GM12878 (cell line): ENCODE measurements around the gene PGLYRP4.

Experiments
- BHLHE40 ChIP-seq, 2 experiments: fragments of 450-650 bp in 1 of 2; IDR thresholded peaks; 2 replicates each; pipeline ENCODE4 v1.6.1; 2011 to 2017; ENCODE audit warnings: low read depth in 2 of 2, borderline replicate concordance in 1 of 2, improper control_type of control experiment in 1 of 2, low read length in 1 of 2, mild to moderate bottlenecking in 1 of 2
- CREM ChIP-seq: IDR thresholded peaks from 2 replicates; pipeline ENCODE4 v1.6.1; 2014; ENCODE audit warnings: antibody characterized with exemption, low read depth
- EGR1 ChIP-seq, 2 experiments: IDR thresholded peaks; 1 replicate in 1 of 2; 2 replicates in 1 of 2; pipeline ENCODE4 v1.6.1; 2011 to 2012; ENCODE audit warnings: low read depth in 2 of 2, low read length in 2 of 2, borderline replicate concordance in 1 of 2, mild to moderate bottlenecking in 1 of 2, moderate library complexity in 1 of 2
- EP300 ChIP-seq, 2 experiments: fragments of 150-350 bp in 1 of 2; IDR thresholded peaks; 2 replicates each; pipeline ENCODE4 v1.6.1; 2011 to 2012; ENCODE audit warnings: low read depth in 2 of 2, low read length in 2 of 2, borderline replicate concordance in 1 of 2, improper control_type of control experiment in 1 of 2, inconsistent platforms in 1 of 2; ENCODE audit not compliant: control insufficient read depth in 1 of 2
- ESRRA ChIP-seq: IDR thresholded peaks from 2 replicates; pipeline ENCODE4 v1.6.1; 2012; ENCODE audit warnings: mild to moderate bottlenecking, low read length, improper control_type of control experiment
- IKZF1 ChIP-seq: fragments of 450-650 bp; conservative IDR thresholded peaks from 2 replicates; pipeline ENCODE4 v1.6.1; 2017; ENCODE audit warnings: antibody characterized with exemption, mild to moderate bottlenecking
- JUND ChIP-seq: IDR thresholded peaks from 2 replicates; pipeline ENCODE4 v1.6.1; 2012; ENCODE audit warnings: low read depth, mild to moderate bottlenecking, low read length, improper control_type of control experiment, moderate library complexity
- KAT2A ChIP-seq: conservative IDR thresholded peaks from 2 replicates; pipeline ENCODE4 v1.6.1; 2011; ENCODE audit warnings: low read depth, low read length; ENCODE audit not compliant: control insufficient read depth
- POLR2A ChIP-seq: IDR thresholded peaks from 2 replicates; pipeline ENCODE4 v1.6.1; 2011; ENCODE audit warnings: low read depth, mild to moderate bottlenecking, low read length
- RCOR1 ChIP-seq: conservative IDR thresholded peaks from 2 replicates; pipeline ENCODE4 v1.6.1; 2012; ENCODE audit warnings: low read depth, low read length, improper control_type of control experiment
- ZNF24 ChIP-seq: fragments of 450-650 bp; IDR thresholded peaks from 2 replicates; pipeline ENCODE4 v1.6.1; 2017; ENCODE audit warnings: antibody characterized with exemption, mild to moderate bottlenecking
- TF ChIP-seq, protein P1 (sequence below): IDR thresholded peaks from 2 replicates; pipeline ENCODE4 v1.6.1; 2012; ENCODE audit warnings: low read depth, low read length, improper control_type of control experiment
- TF ChIP-seq, protein P2 (sequence below), 3 experiments: IDR thresholded peaks in 2 of 3; conservative IDR thresholded peaks in 1 of 3; 2 replicates each; pipeline ENCODE4 v1.5.1; 2011; ENCODE audit warnings: low read depth in 3 of 3, low read length in 3 of 3, mild to moderate bottlenecking in 3 of 3, control low read depth in 2 of 3, moderate library complexity in 2 of 3, inconsistent platforms in 1 of 3, mixed read lengths in 1 of 3; ENCODE audit not compliant: control insufficient read depth in 2 of 3, insufficient read depth in 1 of 3; ENCODE audit errors: extremely low read depth in 1 of 3

GRCh38 chr1:153392822-153393221 is 44.2 kb upstream of the PGLYRP4 start:
- TF ChIP-seq IKZF1 (no peak), ESRRA (no peak), CREM (no peak), BHLHE40 (IDR thresholded peaks at IDR 0.05; ENCODE audit: borderline replicate concordance in 1 of 2, low read depth in 2 of 2, low read length in 1 of 2) (no peak), EP300 (IDR thresholded peaks at IDR 0.05; ENCODE audit: borderline replicate concordance in 1 of 2, control insufficient read depth in 1 of 2, low read depth in 2 of 2, low read length in 2 of 2) (no peak), JUND (no peak), POLR2A (no peak), RCOR1 (no peak), KAT2A (no peak), ZNF24 (no peak), EGR1 (IDR thresholded peaks at IDR 0.05; ENCODE audit: borderline replicate concordance in 1 of 2, low read depth in 2 of 2, low read length in 2 of 2) (no peak)
- TF ChIP-seq, protein P1, sequence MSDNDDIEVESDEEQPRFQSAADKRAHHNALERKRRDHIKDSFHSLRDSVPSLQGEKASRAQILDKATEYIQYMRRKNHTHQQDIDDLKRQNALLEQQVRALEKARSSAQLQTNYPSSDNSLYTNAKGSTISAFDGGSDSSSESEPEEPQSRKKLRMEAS = no peak
- TF ChIP-seq, protein P2, sequence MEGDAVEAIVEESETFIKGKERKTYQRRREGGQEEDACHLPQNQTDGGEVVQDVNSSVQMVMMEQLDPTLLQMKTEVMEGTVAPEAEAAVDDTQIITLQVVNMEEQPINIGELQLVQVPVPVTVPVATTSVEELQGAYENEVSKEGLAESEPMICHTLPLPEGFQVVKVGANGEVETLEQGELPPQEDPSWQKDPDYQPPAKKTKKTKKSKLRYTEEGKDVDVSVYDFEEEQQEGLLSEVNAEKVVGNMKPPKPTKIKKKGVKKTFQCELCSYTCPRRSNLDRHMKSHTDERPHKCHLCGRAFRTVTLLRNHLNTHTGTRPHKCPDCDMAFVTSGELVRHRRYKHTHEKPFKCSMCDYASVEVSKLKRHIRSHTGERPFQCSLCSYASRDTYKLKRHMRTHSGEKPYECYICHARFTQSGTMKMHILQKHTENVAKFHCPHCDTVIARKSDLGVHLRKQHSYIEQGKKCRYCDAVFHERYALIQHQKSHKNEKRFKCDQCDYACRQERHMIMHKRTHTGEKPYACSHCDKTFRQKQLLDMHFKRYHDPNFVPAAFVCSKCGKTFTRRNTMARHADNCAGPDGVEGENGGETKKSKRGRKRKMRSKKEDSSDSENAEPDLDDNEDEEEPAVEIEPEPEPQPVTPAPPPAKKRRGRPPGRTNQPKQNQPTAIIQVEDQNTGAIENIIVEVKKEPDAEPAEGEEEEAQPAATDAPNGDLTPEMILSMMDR (IDR thresholded peaks at IDR 0.05 in 2 of 3, conservative IDR thresholded peaks at IDR 0.05 in 1 of 3; ENCODE audit: control insufficient read depth in 2 of 3, extremely low read depth in 1 of 3, insufficient read depth in 1 of 3, low read depth in 3 of 3, low read length in 3 of 3) = no peak
